Common myeloid progenitor, CD34-positive (primary cell): ENCODE data around the gene HIF3A.

Experiments used
- CTCF ChIA-PET: fragments of 350-600 bp; sonication (Branson Sonifier 250); formaldehyde crosslinking; loops from one replicate; lab custom pipeline; 2021; ENCODE audit warnings: antibody characterized with exemption; lab: Charles Lee
- POLR2A ChIA-PET: fragments of 350-600 bp; sonication (Branson Sonifier 250); formaldehyde crosslinking; loops from one replicate; lab custom pipeline; 2021; ENCODE audit warnings: antibody characterized with exemption; lab: Charles Lee
- DNase-seq, 3 donors: peaks; one replicate each; pipeline versions ENCODE4 v3.0.0 to v3.0.0-alpha.2; 2013
- H3K27ac ChIP-seq, 2 experiments: 1 replicate in 1 of 2; 2 replicates in 1 of 2; pipeline ENCODE4 v1.7.0; 2013; ENCODE audit warnings: inconsistent platforms in 2 of 2, low read length in 2 of 2, mild to moderate bottlenecking in 2 of 2, low read depth in 1 of 2, moderate library complexity in 1 of 2; ENCODE audit not compliant: severe bottlenecking in 2 of 2, insufficient read depth in 1 of 2, poor library complexity in 1 of 2
- H3K27me3 ChIP-seq, 5 experiments: replicated peaks in 2 of 5; 1 replicate in 3 of 5; 2 replicates in 2 of 5; pipeline versions ENCODE4 v1.6.1 to v1.7.0; 2013; ENCODE audit warnings: low read length in 4 of 5, mild to moderate bottlenecking in 2 of 5, moderate library complexity in 2 of 5, inconsistent platforms in 1 of 5; ENCODE audit not compliant: insufficient read depth in 5 of 5, control insufficient read depth in 4 of 5
- H3K36me3 ChIP-seq, 4 experiments: 1 replicate in 2 of 4; 2 replicates in 2 of 4; pipeline versions ENCODE4 v1.6.1 to v1.7.0; 2013; ENCODE audit warnings: low read length in 3 of 4, control low read depth in 1 of 4, mild to moderate bottlenecking in 1 of 4; ENCODE audit not compliant: control insufficient read depth in 4 of 4, insufficient read depth in 4 of 4
- H3K4me1 ChIP-seq, 4 experiments: 1 replicate in 3 of 4; 2 replicates in 1 of 4; pipeline versions ENCODE4 v1.6.1 to v1.7.1; 2013; ENCODE audit warnings: low read length in 3 of 4, mild to moderate bottlenecking in 3 of 4, control low read depth in 1 of 4, inconsistent platforms in 1 of 4, moderate library complexity in 1 of 4; ENCODE audit not compliant: control insufficient read depth in 4 of 4, insufficient read depth in 4 of 4; ENCODE audit errors: control extremely low read depth in 1 of 4
- H3K4me3 ChIP-seq, 7 experiments: 1 replicate in 4 of 7; 2 replicates in 3 of 7; pipeline versions ENCODE4 v1.5.1 to v1.7.0; 2013; ENCODE audit warnings: mild to moderate bottlenecking in 7 of 7, low read length in 6 of 7, moderate library complexity in 6 of 7, inconsistent platforms in 2 of 7, low read depth in 2 of 7, control low read depth in 1 of 7; ENCODE audit not compliant: insufficient read depth in 4 of 7, control insufficient read depth in 1 of 7; ENCODE audit errors: extremely low read depth in 1 of 7
- H3K9me3 ChIP-seq, 5 experiments: 1 replicate in 4 of 5; 2 replicates in 1 of 5; pipeline versions ENCODE4 v1.6.1 to v1.7.1; 2013; ENCODE audit warnings: low read length in 4 of 5, mild to moderate bottlenecking in 2 of 5, inconsistent platforms in 1 of 5, low read depth in 1 of 5, moderate library complexity in 1 of 5; ENCODE audit not compliant: control insufficient read depth in 4 of 5, insufficient read depth in 2 of 5; ENCODE audit errors: control extremely low read depth in 1 of 5
- WGBS: methylation state at CpG from one replicate; pipeline ENCODE4 v1.1.5; 2013; ENCODE audit not compliant: insufficient coverage; 5-methylcytosine and 5-hydroxymethylcytosine counted together

The HIF3A gene

GRCh38 chr19:46386996-46387712 lies 90.3 kb downstream of the HIF3A start:
- ChIA-PET CTCF (interaction anchor here (0.7 to 1.0 kb wide), 2 partner anchors 8 to 87 kb away, joined by 3 to 4 read pairs; no protein-coding TSS in a partner anchor), POLR2A (no interaction called here)
- H3K4me3 ChIP-seq, result no peak overlapping the region
- no peaks in the 10 kb centered on the region for H3K4me1 ChIP-seq
- peaks cover 5 to 92% (median 73%) of the 10 kb centered on the region in 4 experiments for H3K36me3 ChIP-seq
- no peaks in the 10 kb centered on the region for H3K27me3 ChIP-seq
- no peak overlapping the region for H3K27ac ChIP-seq
- 97% methylated on average over 23 of the region's 30 CpGs for WGBS
- no peaks in the 10 kb centered on the region for H3K9me3 ChIP-seq
- DNase-seq, result no peak

GRCh38 chr19:46387713-46388130 lies 90.9 kb downstream of the HIF3A start:
- Histone ChIP-seq H3K36me3 (peaks cover 5 to 89% (median 70%) of the 10 kb centered on the region in 4 experiments), H3K9me3 (no peaks in the 10 kb centered on the region), H3K4me1 (no peaks in the 10 kb centered on the region), H3K27me3 (no peaks in the 10 kb centered on the region), H3K27ac (no peak overlapping the region), H3K4me3 (no peak overlapping the region)
- ChIA-PET POLR2A (no interaction called here), CTCF (interaction anchor here (0.7 kb wide), 1 partner anchor 87 kb away, joined by 3 read pairs; no protein-coding TSS in a partner anchor)
- DNase-seq, result no peak
- 95% methylated on average over 10 of the region's 10 CpGs for WGBS

GRCh38 chr19:46388311-46389095 lies 91.7 kb downstream of the HIF3A start:
- Histone ChIP-seq H3K27me3 (no peaks in the 10 kb centered on the region), H3K4me3 (no peak overlapping the region), H3K27ac (no peak overlapping the region), H3K9me3 (no peaks in the 10 kb centered on the region), H3K36me3 (peaks cover 5 to 87% (median 63%) of the 10 kb centered on the region in 4 experiments), H3K4me1 (no peaks in the 10 kb centered on the region)
- WGBS, result 97% methylated on average over 24 of the region's 25 CpGs
- ChIA-PET CTCF (interaction anchor here (0.7 kb wide), 1 partner anchor 86 kb away, joined by 3 read pairs; no protein-coding TSS in a partner anchor), POLR2A (no interaction called here)
- DNase-seq, result no peak

- no peak overlapping the region for H3K4me3 ChIP-seq
- H3K4me1 ChIP-seq, result no peaks in the 10 kb centered on the region
- no peaks in the 10 kb centered on the region for H3K27me3 ChIP-seq
- peaks cover 5 to 71% (median 51%) of the 10 kb centered on the region in 4 experiments for H3K36me3 ChIP-seq
- no peak for DNase-seq
- 98% methylated on average over 9 of the region's 16 CpGs for WGBS
- CTCF ChIA-PET, result interaction anchor here (1.1 to 1.5 kb wide), 4 partner anchors 8 to 145 kb away, joined by 3 to 4 read pairs (median 4); no protein-coding TSS in a partner anchor
- POLR2A ChIA-PET, result no interaction called here
- no peak overlapping the region for H3K27ac ChIP-seq
- no peaks in the 10 kb centered on the region for H3K9me3 ChIP-seq
Measured at GRCh38 chr19:46390121-46390858, 93.4 kb downstream of the HIF3A start.

- CTCF ChIA-PET, result interaction anchor here (1.1 to 1.5 kb wide), 5 partner anchors 9 to 144 kb away, joined by 3 to 4 read pairs (median 4); no protein-coding TSS in a partner anchor
- Histone ChIP-seq H3K4me1 (no peaks in the 10 kb centered on the region), H3K9me3 (no peaks in the 10 kb centered on the region), H3K27ac (no peak overlapping the region), H3K4me3 (no peak overlapping the region), H3K27me3 (no peaks in the 10 kb centered on the region), H3K36me3 (peaks cover 5 to 69% (median 49%) of the 10 kb centered on the region in 4 experiments)
- no peak for DNase-seq
- 96% methylated on average over 17 of the region's 18 CpGs for WGBS
- POLR2A ChIA-PET, result no interaction called here
Measured at GRCh38 chr19:46390866-46391265, 94.0 kb downstream of the HIF3A start.

- no peak for DNase-seq
Measured at GRCh38 chr19:46391296-46392251, 94.7 kb downstream of the HIF3A start.

More at GRCh38 chr19:46391296-46392251, 94.7 kb downstream of the HIF3A start:
- H3K36me3 ChIP-seq, result peaks cover 5 to 62% (median 47%) of the 10 kb centered on the region in 4 experiments
- no peaks in the 10 kb centered on the region for H3K27me3 ChIP-seq
- no peak overlapping the region for H3K4me3 ChIP-seq
- no peak overlapping the region for H3K27ac ChIP-seq
- H3K4me1 ChIP-seq, result no peaks in the 10 kb centered on the region
- POLR2A ChIA-PET, result no interaction called here
- H3K9me3 ChIP-seq, result no peaks in the 10 kb centered on the region
- 97% methylated on average over 28 of the region's 33 CpGs for WGBS
- CTCF ChIA-PET, result interaction anchor here (1.1 to 1.5 kb wide), 4 partner anchors 9 to 144 kb away, joined by 3 to 4 read pairs (median 4); no protein-coding TSS in a partner anchor
